ENCODE data around the gene IGFBP6.

DNA sequence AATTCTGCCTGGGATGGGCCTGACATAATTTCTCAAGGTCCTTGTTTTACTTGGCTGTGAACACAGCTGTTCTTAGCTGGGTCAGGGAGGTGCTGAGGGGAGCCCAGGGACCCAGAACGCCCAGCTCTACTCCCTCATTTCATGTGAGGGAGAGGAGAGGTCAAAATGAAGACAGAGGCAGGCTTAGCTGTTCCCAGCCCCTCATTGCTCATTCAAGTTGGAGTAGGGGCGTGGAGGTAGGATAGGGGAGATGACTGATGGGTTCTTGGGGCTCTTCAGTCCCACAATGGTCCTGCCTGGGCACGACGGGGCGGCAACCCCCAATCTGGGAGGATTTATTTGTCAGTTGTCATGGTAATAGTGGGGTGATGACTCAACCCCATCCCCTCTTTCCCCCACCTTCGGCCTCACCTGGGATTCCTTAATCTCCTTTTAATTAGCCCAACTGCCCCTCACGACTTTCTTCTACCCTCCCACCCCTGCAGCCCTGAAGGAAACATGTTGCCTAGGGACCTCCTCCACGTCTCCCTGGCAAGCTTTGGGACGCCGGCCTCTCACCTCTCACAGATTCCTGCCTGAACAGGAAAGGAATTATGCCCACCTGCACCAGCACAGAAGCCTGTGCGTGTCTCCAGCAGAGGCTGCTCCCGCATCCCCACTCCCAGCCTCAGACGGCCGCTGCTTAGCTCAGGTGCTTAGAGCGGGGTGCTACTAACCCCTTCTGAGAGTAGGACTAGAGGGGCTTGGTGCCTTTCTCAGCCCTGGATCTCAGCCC is 28.5 kb upstream of the IGFBP6 start:
- no peak for TF ChIP-seq POLR2A (IDR thresholded peaks at IDR 0.05)
- TF ChIP-seq, protein P1, sequence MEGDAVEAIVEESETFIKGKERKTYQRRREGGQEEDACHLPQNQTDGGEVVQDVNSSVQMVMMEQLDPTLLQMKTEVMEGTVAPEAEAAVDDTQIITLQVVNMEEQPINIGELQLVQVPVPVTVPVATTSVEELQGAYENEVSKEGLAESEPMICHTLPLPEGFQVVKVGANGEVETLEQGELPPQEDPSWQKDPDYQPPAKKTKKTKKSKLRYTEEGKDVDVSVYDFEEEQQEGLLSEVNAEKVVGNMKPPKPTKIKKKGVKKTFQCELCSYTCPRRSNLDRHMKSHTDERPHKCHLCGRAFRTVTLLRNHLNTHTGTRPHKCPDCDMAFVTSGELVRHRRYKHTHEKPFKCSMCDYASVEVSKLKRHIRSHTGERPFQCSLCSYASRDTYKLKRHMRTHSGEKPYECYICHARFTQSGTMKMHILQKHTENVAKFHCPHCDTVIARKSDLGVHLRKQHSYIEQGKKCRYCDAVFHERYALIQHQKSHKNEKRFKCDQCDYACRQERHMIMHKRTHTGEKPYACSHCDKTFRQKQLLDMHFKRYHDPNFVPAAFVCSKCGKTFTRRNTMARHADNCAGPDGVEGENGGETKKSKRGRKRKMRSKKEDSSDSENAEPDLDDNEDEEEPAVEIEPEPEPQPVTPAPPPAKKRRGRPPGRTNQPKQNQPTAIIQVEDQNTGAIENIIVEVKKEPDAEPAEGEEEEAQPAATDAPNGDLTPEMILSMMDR (IDR thresholded peaks at IDR 0.05): no peak

Data from right lobe of liver (tissue), 4 donors.